Measurements from ENCODE around the gene ZNF672. TPM values are rescaled to one million over a fixed set of nuclear protein-coding genes. Genes with fewer than 3 reads are reported as not detected.
"Not testable (repeated sequence)": the region's sequence is repeated elsewhere in the genome, so short reads cannot be mapped to it uniquely, and the experiment has no call there.

Gene ZNF672
- total RNA-seq, 1 donor from 2014 or later, result 36.1 TPM

DNA sequence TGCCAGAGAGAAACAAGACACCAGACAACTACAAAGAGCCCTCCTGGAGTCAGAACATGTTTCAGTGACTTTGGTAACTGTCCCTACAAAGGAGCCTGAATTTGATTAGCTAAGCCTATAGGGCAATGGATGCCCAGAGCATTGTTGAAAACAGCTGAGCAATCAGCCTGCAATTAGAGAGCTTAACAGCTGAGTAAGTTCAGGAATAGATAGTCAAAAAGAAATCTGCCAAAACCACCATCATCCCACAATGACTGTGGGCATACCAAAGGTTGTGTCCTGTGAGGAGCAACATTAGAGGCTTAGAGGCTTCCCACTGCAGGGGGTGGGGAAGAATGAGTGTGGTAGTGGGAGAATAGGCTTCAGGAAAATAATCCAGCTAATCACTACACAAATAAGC lies 44.4 kb upstream of the ZNF672 start:
- Mint-ChIP-seq H3K9me3 (peaks cover 65% of the 10 kb centered on the region), H3K27ac (no peak overlapping the region), H3K36me3 (peaks cover 1% of the 10 kb centered on the region), H3K4me1 (no peaks in the 10 kb centered on the region), H3K4me3 (no peak overlapping the region), H3K27me3 (ENCODE audit: low read depth) (no peaks in the 10 kb centered on the region)
- DNase-seq (ENCODE audit: low spot score in 2 of 2, unreplicated experiment in 2 of 2), result no peak
- TF ChIP-seq, protein P1, sequence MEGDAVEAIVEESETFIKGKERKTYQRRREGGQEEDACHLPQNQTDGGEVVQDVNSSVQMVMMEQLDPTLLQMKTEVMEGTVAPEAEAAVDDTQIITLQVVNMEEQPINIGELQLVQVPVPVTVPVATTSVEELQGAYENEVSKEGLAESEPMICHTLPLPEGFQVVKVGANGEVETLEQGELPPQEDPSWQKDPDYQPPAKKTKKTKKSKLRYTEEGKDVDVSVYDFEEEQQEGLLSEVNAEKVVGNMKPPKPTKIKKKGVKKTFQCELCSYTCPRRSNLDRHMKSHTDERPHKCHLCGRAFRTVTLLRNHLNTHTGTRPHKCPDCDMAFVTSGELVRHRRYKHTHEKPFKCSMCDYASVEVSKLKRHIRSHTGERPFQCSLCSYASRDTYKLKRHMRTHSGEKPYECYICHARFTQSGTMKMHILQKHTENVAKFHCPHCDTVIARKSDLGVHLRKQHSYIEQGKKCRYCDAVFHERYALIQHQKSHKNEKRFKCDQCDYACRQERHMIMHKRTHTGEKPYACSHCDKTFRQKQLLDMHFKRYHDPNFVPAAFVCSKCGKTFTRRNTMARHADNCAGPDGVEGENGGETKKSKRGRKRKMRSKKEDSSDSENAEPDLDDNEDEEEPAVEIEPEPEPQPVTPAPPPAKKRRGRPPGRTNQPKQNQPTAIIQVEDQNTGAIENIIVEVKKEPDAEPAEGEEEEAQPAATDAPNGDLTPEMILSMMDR (IDR thresholded peaks at IDR 0.05; ENCODE audit: unreplicated experiment), result no peak

DNA sequence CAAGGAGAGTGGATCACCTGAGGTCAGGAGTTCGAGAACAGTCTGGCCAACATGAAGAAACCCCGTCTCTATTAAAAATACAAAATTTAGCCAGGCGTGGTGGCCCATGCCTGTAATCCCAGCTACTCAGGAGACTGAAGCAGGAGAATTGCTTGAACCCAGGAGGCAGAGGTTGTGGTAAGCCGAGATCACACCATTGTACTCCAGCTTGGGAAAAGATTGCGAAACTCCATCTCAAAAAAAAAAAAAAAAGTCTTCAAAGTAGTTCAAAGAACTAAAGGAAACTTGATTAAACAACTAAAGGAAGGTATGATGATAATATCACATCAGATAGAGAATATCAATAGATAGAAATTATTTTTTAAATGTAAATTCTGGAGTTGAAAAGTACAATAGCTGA lies 43.4 kb upstream of the ZNF672 start:
- not testable (repeated sequence) for H3K36me3 Mint-ChIP-seq; H3K4me3 Mint-ChIP-seq; H3K27me3 Mint-ChIP-seq (ENCODE audit: low read depth); DNase-seq (ENCODE audit: low spot score in 2 of 2, unreplicated experiment in 2 of 2); H3K27ac Mint-ChIP-seq; H3K4me1 Mint-ChIP-seq
- H3K9me3 Mint-ChIP-seq, result peaks cover 71% of the 10 kb centered on the region

DNA sequence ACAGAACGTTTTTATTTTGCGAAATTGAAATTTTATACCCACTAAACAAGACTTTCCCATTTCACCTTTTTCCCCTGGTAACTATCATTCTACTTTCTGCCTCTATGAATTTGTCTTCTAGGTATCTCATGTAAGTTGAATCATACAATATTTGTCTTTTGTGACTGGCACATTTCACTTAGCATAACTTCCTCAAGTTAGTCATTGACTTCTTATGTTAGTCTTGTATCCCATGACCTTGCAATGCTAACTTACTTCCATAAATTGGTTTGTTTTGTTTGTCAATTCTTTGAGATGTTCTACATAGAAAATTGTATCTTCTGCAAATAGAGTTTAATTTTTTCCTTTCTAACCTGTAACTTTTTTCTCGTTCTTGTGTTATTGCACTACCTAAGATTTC lies 39.2 kb upstream of the ZNF672 start:
- TF ChIP-seq, protein P1 (IDR thresholded peaks at IDR 0.05; ENCODE audit: unreplicated experiment), result no peak
- H3K4me1 Mint-ChIP-seq, result no peaks in the 10 kb centered on the region

DNA sequence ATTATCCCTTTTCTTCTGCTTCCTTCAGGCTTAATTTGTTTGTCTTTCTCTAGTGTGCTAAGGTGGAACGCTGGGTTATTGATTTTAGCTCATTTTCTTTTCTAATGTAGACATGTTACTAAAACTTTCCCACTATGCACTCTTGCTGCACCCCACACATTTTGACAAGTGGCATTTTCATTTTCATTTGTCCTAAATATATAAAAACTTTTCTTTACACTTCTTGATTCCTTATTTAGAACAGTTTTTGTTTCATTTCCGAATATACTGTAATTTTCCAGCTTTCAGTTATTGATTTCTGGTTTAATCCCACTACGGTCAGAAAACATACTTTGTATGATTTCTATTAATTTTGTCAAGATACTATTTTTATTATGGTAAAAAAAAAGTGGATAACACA lies 37.6 kb upstream of the ZNF672 start:
- H3K4me3 Mint-ChIP-seq, result no peak overlapping the region
- peaks cover 61% of the 10 kb centered on the region for H3K9me3 Mint-ChIP-seq
- no peaks in the 10 kb centered on the region for H3K4me1 Mint-ChIP-seq
- no peak for DNase-seq (ENCODE audit: low spot score in 2 of 2, unreplicated experiment in 2 of 2)
- TF ChIP-seq, protein P1 (IDR thresholded peaks at IDR 0.05; ENCODE audit: unreplicated experiment), result no peak
- no peak overlapping the region for H3K27ac Mint-ChIP-seq
- no peaks in the 10 kb centered on the region for H3K27me3 Mint-ChIP-seq (ENCODE audit: low read depth)
- peaks cover 1% of the 10 kb centered on the region for H3K36me3 Mint-ChIP-seq

More for the DNA sequence above, 39.2 kb upstream of the ZNF672 start:
- Mint-ChIP-seq H3K27me3 (ENCODE audit: low read depth) (no peaks in the 10 kb centered on the region), H3K36me3 (peaks cover 3% of the 10 kb centered on the region), H3K9me3 (peaks cover 69% of the 10 kb centered on the region), H3K4me3 (no peak overlapping the region), H3K27ac (no peak overlapping the region)
- DNase-seq (ENCODE audit: low spot score in 2 of 2, unreplicated experiment in 2 of 2), result no peak

DNA sequence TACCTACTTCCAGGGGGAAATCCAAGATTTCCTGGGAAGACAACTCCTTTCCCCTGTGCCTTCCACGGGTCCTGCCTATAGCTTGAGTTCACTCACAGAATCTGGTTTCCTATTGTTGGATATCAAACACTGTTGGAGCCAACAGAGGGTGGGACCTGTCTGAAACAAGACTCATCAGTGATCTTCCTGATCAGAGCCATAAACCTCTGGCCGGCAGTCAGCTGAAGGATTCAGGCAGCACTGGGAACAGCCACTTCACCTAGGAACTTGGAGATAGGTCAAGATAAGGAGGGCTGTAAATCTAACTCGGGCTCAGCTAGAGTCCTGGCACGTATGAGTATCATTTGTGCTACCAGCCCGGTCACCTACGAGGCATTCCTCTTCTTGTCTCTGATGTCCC lies 35.6 kb upstream of the ZNF672 start:
- TF ChIP-seq, protein P1 (IDR thresholded peaks at IDR 0.05; ENCODE audit: unreplicated experiment), result no peak
- no peak overlapping the region for H3K27ac Mint-ChIP-seq
- H3K27me3 Mint-ChIP-seq (ENCODE audit: low read depth), result no peaks in the 10 kb centered on the region
- peaks cover 46% of the 10 kb centered on the region for H3K9me3 Mint-ChIP-seq
- no peak overlapping the region for H3K4me3 Mint-ChIP-seq
- peaks cover 1% of the 10 kb centered on the region for H3K36me3 Mint-ChIP-seq
- H3K4me1 Mint-ChIP-seq, result no peaks in the 10 kb centered on the region
- no peak for DNase-seq (ENCODE audit: low spot score in 2 of 2, unreplicated experiment in 2 of 2)

DNA sequence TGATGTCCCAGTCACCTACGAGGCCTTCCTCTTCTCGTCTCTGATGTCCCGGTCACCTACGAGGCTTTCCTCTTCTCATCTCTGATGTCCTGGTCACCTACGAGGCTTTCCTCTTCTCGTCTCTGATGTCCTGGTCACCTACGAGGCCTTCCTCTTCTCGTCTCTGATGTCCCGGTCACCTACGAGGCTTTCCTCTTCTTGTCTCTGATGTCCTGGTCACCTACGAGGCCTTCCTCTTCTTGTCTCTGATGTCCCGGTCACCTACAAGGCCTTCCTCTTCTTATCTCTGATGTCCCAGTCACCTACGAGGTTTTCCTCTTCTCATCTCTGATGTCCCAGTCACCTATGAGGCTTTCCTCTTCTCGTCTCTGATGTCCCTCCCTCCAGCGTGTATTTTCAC lies 34.5 kb upstream of the ZNF672 start:
- H3K27me3 Mint-ChIP-seq (ENCODE audit: low read depth); H3K4me1 Mint-ChIP-seq: not testable (repeated sequence)
- H3K9me3 Mint-ChIP-seq, result peaks cover 36% of the 10 kb centered on the region

More for the DNA sequence above, 34.5 kb upstream of the ZNF672 start:
- H3K27ac Mint-ChIP-seq; DNase-seq (ENCODE audit: low spot score in 2 of 2, unreplicated experiment in 2 of 2); H3K4me3 Mint-ChIP-seq; H3K36me3 Mint-ChIP-seq: not testable (repeated sequence)

Measured in mesothelial cell of epicardium (in vitro differentiated cells).